HG03097 (cell line): ENCODE data around the gene KLHL30.
"Not testable (repeated sequence)": the region's sequence is repeated elsewhere in the genome, so short reads cannot be mapped to it uniquely, and the experiment has no call there.

Experiments used
- ATAC-seq: cut with Tn5 transposase; IDR thresholded peaks from one replicate; pipeline ENCODE4 v1.9.1; 2021; ENCODE audit not compliant: unreplicated experiment, low FRiP score

Gene KLHL30

DNA sequence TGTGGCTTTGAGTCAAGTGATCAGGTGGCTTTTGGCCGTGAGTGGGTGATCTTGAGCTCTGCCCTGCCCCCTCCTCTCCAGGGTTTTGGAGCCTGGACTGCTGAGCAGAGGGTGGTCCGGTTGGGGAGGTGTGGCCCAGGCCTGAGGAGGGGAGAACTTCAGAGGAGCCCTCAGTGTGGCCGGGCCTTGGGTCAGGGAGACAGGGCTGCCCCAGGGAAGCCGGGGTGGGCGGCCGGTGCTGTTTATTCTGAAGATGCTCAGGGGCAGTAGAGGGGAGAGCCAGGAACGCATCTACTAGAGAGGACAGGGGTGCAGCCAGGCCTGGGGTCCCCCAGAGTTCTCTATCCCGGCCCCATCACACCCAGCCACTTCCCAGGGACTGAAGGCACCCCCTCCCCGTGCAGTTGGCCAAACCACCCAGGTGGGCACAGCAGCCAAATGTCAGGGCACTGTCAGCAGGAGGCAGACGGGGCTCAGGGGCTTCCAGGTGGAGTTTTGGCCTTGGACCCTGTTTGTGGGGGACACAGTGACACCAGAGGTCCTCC lies 21.3 kb downstream of the KLHL30 start:
- no peak for ATAC-seq

DNA sequence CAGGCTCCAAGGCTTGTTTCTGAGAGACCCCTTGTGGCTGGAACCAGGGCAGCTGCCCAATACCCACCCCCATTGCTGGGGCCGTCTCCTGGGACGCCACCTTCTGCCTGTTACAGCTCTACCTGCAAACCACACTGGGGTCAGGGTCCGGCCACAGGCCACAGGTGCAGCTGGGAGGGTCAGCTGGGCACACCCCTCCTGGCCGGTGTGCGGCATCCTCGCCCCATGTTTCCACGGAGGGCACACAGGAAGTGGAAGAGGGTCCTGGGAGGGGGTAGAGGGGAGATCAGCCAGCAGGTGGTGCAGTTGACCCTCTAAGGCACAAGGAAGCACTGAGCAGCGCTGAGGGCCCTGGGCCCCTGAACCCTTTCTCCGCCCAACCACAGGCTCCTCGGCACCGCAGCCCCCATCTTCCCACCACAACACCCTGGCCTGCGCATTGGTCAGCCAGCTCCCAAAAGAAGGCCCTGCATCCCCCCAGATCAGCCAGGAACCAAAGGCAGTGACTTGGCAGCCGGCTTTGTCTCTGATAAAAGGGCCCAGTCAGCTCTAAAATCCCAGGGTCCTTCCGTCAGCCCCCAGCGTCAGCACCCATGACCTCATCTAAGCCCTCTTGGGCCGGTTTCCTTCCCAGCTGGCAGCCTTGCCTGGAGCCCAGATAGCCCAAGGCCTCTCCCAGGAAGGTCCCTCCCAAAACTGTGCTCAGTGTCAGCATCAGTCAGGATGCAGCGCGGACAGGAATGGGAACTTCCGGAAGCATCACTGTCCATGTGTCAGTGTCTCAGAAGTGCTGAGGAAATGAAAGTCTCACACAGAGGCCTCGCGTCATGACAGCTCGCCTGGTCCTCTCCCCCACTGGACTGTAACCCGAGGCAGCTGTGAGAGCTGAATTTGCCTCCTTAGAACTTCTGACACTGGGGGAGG lies 22.0 kb downstream of the KLHL30 start:
- no peak for ATAC-seq

DNA sequence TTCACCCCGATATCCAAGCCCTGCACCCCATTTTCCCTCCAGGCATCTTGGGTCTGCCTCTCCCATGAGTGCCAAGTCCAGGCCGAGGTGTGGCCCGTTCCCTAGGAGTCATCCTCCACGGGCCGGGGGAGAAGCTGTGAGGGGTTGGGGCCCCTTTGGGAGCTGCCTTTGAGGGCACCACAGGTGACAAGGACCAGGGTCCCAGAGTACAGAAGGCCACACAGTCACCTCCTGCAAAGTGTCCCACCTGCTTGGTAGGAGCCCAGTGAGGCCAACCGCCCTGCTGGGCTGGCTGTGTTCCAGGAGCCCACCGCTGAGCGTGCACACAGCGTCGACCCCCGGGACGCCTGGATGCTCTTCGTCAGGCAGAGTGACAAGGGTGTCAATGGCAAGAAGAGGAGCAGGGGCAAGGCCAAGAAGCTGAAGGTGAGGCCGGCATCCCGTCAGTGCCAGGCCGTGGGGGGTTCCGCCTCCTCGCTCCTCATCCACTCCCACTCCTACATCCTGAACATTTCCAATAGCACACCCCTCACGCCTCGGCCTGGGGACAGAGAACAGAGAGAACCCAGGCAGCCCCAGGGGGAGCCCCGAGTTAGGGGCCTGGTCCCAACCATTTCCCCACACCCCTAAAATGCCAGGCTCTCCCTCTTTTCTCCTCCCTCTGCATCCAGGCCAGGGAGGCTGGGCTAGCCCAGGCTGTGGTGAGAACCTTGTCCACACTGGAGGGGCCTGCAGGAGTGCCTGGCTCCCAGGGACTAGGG lies 23.0 kb downstream of the KLHL30 start:
- no peak for ATAC-seq

DNA sequence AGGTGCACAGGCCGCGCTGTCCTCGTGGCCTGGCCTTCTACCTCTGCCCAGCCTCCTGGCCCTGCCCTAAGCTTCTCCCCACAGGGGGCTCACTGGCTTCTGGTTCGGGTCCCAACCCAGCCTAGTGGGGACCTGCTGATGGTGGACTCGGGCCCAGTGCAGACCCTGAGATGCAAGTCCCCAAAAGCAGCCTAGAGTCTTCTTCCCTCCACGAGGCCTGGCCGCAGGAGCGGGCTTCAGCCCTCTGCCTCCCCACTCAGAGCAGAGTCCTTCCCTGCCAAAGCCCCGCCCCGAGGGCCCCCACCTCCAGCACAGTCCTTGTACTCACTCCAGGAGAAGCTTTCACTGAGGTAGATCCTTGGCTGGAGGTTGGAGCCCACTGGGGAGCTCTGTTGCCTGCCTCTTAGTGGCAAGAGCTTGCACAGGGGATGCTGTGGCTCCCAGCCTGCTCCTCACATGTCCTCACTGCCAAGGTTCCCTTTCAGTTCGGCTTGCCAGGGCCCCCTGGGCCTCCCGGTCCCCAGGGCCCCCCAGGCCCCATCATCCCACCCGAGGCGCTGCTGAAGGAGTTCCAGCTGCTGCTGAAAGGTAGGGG lies 23.9 kb downstream of the KLHL30 start:
- no peak for ATAC-seq

DNA sequence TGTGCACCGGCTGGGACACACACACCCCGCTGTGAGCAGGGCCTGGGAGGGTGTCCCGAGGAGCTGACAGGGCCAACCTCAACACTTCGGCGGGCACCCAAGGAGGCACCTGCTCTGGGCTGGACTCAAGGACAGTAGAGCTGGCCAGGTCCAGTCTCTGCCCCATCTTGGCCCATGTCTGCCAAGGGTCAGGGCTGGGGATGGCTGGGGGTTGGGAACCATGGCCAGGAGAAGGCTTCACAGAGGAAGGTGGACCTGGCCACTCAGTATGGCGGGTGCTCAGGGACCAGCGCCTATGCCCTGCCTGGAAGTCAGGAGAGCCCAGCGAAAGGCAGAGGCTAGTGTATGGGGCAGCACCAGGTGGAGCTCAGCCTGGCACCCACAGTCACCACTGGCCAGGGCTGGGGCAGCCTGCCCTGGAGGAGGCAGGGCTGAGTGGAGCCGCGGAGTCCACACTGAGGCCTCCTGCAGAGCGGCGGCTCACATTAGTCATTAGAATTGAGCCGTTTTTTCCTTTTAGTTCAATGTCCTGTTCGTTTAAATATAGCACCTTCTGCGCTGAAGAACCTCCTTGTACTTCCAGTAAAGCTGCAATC lies 24.5 kb downstream of the KLHL30 start:
- ATAC-seq, result no peak

DNA sequence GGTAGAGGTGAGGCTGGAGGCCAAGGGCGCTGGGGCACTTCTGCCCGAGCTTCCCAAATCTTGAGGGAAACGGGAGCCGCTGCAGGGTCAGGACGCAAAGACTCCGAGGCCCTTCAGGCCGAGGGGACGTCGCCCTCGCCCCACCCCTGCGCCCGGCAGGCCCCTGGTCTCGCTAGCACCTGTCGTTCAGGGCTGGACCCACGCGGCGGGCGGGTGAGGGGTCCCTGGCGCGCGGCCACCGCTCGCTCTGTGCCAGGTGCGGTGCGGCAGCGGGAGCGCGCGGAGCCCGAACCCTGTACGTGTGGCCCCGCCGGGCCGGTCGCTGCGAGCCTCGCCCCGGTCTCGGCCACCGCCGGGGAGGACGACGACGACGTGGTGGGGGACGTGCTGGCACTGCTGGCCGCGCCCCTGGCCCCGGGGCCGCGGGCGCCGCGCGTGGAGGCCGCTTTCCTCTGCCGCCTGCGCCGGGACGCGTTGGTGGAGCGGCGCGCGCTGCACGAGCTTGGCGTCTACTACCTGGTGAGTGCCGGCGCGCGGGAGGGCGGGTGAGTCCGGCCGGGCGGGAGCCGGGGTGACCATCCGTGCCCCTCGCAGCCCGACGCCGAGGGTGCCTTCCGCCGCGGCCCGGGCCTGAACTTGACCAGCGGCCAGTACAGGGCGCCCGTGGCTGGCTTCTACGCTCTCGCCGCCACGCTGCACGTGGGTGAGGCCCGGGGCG lies 25.2 kb downstream of the KLHL30 start:
- ATAC-seq, result no peak

DNA sequence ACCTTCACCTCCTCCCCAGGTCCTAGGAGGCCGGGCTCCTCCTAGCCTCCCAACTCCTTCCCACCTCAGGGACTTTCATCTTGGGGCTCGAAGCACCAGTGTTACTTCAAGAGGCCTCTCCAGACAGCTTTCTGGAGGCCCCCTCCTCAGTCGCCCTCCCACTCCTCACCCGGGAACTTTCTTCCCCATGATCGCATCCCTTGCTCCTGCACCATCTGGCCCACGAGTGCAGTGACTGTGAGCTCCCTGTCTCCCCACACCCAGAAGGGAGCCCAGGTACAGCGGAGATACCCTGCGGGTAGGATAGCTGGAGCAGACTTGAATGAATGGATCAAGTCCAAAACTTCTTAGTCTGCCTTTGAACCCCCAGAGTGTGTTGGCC lies 26.4 kb downstream of the KLHL30 start:
- ATAC-seq, result no peak

DNA sequence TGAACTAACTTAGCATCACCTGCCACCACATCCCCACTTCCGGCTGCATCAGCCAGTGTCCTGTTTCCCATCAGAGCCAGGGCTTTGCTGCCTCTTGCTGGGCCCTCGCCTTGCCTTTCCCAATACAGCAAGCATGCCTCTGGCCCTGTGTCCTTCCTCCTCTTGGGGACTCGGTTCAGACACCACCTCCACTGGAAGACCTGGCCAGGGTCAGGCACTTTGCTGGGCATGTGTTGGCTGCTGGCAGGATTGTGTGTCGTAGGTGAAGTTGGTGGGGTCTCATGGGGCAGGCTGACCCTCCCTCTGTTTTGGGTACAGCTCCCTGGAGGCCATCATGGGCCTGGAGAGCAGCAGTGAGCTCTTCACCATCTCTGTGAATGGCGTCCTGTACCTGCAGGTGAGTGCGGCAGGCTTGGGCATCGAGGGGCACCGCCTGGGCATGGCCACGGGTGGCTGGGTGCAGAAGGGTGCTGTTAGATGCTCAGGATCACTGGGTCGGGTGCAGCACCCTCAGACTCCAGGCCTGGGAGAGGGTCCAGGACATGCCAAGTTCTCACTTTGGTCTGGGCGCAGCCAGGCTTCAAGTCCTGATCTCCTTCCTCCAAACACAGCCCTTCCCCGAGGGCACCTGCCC lies 26.9 kb downstream of the KLHL30 start:
- ATAC-seq, result no peak

DNA sequence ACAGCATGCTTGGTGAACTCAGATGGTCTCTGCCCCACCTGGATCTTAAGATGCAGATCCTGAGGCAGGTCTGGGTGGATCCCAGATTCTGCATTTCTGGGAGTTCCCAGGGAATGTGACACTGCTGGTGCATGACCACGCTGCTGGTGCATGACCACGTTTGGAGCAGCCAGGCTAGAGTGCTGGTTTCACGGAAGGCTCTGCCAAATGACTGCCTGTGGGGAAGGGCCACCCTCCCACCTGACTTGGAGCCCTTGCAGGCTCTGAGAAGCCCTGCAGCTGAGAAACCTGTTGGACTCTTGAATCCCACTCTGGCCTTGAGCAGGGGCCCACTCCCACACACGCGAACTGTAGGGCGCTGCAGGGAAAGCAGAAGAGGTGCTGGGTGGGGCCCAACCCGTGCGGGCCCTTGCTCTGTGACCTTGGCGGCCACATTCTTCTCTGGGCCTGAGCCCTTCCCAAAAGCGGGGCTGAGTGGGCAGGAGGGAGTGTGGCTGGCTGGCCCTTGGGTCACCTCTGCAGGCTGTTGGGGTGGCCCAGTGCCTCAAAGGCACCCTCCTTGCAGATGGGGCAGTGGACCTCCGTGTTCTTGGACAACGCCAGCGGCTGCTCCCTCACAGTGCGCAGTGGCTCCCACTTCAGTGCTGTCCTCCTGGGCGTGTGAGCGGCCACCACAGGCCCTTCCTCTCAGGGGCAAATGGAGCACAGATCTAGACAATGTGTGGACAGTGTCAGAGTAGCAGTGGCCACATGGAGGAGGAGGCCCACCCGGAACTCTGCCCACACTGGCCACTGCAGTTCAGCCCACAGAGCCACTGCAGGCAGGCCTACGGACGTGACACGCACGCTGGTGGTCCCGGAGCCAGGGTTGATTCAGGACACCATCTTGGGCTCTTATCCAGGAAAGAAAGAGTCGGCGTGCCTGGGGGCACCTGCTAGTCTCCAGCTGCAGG lies 28.2 kb downstream of the KLHL30 start:
- no peak for ATAC-seq

DNA sequence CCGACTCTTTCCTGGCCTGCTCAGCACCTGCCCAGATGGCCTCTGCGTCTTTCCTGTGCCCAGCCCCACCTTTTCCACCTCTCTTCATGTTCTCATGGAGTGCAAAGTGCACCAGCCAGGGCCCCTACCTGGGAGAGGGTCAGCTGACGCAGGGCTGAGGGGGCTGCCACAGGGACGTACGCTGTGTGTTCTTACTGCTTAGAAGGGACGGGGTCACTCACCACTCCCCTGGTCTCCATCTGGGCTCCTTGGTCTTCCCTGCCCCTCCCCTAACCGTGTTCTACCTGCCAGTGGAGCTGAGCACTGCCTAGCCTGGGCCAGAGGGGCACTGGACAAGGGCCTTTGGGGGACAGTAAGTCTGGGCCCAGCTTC lies 28.9 kb downstream of the KLHL30 start:
- no peak for ATAC-seq

DNA sequence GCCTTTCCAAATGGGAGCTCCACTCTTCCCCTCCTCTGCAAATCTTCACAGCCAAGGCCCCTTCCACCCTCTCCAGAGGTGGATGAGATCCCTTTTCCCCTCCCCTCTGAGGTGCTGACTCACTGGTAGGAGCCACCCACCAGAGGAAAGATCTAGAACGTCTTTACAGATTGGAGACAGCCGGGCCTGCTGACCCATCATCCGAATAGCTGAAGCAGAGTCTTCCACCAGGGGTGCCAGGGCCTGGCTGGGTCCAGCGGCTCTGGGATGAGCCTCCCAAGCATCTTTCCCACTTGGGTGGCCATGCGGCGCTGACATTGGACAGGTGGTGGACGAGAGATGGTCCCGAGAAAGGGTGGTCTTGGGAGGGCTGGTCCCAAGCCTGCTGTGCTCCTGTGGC lies 29.3 kb downstream of the KLHL30 start:
- no peak for ATAC-seq

DNA sequence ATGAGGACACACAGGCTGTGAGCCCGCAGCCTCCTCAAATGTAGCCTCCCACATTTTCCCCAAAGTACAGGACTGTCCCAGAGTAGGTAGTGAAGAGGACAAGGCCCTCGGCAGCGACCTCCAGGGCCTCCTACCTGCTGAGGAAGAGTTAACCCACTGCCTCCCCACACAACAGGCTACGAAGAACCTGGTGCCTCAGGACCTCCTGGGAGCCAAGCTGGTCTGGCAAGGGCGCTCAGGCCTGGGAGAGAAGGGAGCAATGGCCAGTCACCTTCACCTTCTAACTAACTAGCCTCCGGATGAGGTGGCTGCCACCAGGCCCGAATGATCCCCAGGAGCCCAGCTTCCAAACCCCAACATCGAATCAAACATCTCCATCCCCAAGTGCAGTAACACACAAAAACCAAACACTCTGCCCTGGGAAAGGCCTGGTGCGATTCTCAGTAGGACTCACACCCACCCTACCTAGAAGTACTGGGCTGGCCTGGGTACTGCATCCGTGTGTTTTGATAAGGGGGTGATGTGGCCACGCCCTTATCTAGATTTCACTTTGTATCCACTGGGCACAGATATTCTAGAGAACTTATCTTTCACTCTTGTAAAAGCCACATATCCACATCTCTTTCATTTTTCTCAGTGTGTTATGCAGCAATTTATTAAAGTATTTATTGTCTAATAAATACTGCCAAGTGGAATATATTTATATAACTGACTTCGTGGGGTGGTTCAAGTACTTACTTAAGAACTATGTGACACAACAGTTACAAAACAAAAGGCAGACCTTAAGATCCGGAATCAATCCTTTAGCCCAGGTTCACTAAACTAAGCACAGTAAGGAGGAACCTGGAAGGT lies 30.0 kb downstream of the KLHL30 start:
- no peak for ATAC-seq

DNA sequence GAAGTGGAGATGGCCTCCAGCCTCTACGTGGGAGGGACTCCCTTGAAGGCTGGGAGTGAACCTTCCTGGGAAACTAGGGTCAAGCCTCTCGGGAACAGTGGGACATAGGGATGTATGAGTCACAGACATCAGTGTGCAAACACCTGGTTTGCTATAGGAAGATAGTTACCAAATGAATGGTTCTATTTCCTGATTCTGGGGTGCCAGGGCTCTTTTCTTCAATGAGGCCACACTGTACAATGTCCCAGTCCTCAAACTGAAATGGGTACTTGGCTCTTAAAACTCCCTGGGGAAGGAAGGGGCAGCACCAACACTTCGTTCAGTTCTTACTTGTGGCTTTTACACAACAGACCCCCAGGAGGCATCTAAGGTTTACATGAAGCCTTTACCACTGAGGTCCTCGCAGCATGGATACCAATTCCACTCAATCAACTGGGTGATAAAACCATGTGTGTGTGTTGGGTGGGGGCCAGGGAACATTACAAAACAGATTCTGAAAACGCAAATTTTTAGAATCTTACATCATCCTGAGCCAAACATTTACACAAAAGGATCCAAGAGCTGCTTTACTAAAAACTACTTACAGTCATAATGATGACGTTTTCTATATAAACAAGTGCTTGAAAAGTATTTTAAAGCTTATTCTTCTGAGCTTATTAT lies 30.7 kb downstream of the KLHL30 start:
- ATAC-seq, result no peak

DNA sequence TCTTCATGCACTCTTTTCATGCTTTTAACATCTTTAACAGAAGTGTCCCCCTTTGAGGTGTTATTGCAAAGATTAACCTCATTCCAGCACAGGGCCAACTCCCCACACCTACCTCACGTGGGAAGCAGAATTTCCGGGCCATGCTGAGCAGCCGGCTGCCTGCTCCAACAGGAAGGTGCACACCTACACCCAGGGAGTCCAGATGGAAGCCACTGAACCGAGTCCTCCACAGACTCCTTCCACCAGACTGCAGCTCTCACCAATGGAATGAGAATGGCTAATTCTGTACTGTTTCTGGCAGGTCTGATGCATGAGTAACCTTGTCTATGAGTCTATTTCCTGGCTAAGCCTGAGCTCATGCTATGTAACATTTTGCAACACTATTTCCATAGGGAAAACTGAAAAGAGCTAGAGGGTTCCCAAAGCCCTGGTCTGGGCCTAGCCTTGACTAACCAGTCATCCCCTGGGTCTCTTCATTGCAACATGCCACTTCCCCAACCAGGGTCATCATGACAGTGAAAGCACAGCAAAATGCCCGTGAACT lies 31.3 kb downstream of the KLHL30 start:
- no peak for ATAC-seq

DNA sequence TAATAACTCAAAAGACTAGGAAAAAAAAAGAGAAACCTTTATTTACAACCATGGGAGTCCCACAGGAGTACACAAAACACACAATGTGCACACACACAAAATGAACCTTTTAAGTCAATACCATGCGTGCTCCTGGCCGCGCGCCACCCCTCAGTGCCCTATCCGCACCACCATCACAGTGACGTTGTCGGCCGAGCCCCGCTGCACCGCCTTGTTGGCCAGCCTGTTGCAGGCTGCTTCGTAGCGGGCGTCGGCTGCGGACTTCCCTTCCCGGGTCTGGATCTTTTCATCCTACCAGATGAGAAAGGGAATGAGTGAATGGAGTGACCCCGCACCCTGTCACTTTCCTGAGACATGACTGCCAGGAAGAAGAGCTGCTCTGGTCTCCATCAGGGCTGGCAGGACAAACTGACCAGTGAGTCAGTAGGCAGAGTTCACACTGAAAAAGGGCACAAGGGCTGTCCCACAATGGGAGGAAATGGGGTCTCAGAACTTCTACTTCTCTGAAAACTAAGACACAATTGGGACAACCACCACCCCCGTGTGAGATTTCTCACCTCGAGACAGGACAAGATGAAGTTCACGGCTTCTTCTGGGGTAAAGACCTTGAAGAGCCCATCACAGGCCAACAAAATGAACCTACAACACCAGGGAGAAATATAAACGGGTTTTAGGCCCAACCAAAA lies 32.1 kb downstream of the KLHL30 start:
- no peak for ATAC-seq

DNA sequence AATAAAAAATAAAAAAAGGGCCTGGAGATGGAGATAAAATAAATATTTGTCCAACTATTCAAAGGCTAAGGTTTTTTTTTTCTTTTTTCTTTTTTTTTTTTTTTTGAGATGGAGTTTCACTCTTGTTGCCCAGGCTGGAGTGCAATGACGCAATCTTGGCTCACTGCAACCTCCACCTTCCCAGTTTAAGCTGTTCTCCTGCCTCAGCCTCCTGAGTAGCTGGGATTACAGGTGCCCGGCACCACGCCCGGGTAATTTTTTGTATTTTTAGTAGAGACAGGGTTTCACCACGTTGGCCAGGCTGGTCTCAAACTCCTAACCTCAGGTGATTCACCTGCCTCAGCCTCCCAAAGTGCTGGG lies 32.6 kb downstream of the KLHL30 start:
- not testable (repeated sequence) for ATAC-seq
